T-helper 2 cell (primary cell): Measurements from ENCODE around the gene CLEC4M.
"Not testable (repeated sequence)": the region's sequence is repeated elsewhere in the genome, so short reads cannot be mapped to it uniquely, and the experiment has no call there.

Experiments used
- DNase-seq, 5 experiments: peaks; one replicate each; pipeline versions ENCODE4 v3.0.0 to v3.0.0-alpha.2; 2012 to 2022

CLEC4M gene

DNA sequence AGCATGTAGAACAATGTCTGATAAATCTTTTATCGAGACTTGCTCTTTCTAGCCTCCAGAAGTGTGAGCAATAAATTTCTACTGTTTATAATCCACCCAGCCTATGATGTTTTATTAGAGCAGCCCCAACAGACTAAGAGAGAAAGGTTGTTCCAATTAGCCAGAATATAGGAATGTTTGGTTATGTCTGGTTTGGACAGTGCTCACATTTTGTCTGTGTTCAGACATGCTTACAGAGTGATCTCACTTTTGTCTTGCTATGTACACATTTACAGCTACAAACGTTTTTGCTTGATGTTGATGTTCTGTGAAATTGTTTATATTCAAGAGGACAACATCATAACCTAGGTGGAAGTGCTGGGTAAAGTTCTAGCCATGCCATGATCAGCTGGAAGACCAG is 48.9 kb downstream of the CLEC4M start:
- DNase-seq, result no peak

DNA sequence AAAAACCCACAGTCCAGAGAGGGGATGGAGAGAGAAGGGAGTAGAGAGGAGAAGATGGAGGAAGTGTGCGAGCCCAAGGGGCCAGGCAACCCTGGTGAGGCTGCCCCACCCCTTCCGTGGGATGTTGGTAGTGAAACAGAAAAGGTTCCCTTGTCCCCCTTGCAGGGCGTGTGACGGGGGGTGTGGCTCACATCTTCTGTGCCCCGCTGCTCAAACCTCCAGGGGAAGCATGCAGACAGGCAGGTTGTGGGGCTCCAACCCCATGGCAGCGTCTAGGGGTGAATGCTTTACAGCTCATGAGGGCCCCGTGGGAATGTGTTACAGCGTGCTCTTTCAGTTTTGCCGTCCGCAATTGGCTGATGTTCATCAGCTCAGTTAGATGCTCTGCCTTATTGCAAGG is 52.3 kb downstream of the CLEC4M start:
- no peak for DNase-seq

- not testable (repeated sequence) for DNase-seq
These were observed 53.0 kb downstream of the CLEC4M start for GRCh38 chr19:7816040-7816439.

DNA sequence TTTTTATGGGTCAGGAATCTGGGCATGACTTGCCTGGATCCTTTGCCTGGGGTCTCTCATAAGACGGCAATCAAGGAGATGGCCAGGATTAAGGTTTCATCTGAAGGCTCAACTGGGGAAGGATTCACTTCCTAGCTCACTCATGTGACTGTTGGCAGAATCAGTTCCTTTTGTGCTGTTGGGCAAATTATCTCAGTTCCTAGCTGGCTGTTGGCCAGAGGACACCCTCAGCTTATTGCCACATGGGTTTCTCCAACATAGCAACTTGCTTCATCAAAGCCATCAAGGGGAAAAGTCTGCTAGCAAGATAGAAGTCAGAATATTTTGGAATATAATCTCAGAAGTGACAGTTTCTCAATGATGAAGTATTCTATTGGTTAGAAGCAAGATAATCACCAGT is 54.8 kb downstream of the CLEC4M start:
- DNase-seq, result no peak

GRCh38 chr19:7818806-7819205 is 55.8 kb downstream of the CLEC4M start:
- DNase-seq, result no peak
